ENCODE measurements around the gene SH3RF3.

Gene SH3RF3

DNA sequence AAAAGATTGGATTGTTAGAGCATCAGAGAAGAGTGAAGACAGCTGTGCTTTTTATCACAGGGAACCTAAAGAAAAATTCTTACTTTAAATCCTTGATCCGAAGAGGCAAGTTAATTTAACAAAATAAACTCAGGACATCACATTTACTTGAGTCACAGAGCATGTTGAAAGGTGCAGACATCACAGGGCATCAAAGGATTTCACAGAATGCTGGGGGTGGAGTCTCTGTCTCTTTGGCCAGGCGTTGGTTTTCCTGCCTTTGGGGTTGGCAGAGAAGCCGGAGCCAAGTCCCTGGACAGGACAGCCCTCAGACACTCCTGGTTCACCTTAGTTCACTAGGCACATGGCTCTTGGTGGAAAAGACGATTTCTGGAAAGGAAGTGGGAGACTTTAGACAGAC, 56.3 kb downstream of the SH3RF3 start:
- no peak overlapping the region for H3K4me3 ChIP-seq (ENCODE audit: low read length)
- DNase-seq (ENCODE audit: low read depth) = peak; percentile 47
- TF ChIP-seq, protein P1, sequence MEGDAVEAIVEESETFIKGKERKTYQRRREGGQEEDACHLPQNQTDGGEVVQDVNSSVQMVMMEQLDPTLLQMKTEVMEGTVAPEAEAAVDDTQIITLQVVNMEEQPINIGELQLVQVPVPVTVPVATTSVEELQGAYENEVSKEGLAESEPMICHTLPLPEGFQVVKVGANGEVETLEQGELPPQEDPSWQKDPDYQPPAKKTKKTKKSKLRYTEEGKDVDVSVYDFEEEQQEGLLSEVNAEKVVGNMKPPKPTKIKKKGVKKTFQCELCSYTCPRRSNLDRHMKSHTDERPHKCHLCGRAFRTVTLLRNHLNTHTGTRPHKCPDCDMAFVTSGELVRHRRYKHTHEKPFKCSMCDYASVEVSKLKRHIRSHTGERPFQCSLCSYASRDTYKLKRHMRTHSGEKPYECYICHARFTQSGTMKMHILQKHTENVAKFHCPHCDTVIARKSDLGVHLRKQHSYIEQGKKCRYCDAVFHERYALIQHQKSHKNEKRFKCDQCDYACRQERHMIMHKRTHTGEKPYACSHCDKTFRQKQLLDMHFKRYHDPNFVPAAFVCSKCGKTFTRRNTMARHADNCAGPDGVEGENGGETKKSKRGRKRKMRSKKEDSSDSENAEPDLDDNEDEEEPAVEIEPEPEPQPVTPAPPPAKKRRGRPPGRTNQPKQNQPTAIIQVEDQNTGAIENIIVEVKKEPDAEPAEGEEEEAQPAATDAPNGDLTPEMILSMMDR (IDR thresholded peaks at IDR 0.05; ENCODE audit: insufficient read depth, low read depth, low read length, missing control alignments) = no peak

- H3K4me3 ChIP-seq (ENCODE audit: low read length) = no peak overlapping the region
- DNase-seq (ENCODE audit: low read depth) = no peak
- TF ChIP-seq, protein P1 (IDR thresholded peaks at IDR 0.05; ENCODE audit: insufficient read depth, low read depth, low read length, missing control alignments) = no peak
These were observed 57.0 kb downstream of the SH3RF3 start for GRCh38 chr2:109185821-109186570.

DNA sequence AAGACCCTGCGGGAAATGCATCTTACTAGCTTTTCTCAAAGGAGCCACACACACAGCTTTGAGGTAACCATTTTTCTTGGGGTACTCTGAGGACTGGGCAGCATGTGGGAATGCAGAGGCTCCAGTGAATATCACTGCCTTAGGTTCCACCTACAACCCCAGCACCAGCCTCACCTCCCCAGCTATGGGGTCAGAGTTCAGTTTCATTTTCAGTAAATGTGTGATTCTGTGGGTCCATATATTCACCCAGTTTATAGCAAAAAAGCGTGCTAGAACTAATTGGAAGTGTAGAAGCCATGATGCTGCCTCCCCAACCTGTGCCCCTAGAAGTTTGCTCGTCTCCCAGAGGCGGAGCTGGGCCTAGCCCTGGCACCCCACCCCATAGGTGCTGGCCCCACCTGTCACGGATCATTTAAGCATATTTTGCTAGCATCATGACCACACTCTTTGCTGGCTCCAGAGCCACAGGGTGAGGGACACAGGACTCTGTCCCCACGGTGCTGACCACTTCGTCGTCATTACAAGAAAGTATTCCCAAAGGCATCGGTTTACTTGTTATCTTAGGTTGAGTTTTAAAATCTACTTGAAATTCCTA, 57.7 kb downstream of the SH3RF3 start:
- TF ChIP-seq, protein P1 (IDR thresholded peaks at IDR 0.05; ENCODE audit: insufficient read depth, low read depth, low read length, missing control alignments) = no peak
- DNase-seq (ENCODE audit: low read depth) = no peak
- H3K4me3 ChIP-seq (ENCODE audit: low read length) = no peak overlapping the region

DNA sequence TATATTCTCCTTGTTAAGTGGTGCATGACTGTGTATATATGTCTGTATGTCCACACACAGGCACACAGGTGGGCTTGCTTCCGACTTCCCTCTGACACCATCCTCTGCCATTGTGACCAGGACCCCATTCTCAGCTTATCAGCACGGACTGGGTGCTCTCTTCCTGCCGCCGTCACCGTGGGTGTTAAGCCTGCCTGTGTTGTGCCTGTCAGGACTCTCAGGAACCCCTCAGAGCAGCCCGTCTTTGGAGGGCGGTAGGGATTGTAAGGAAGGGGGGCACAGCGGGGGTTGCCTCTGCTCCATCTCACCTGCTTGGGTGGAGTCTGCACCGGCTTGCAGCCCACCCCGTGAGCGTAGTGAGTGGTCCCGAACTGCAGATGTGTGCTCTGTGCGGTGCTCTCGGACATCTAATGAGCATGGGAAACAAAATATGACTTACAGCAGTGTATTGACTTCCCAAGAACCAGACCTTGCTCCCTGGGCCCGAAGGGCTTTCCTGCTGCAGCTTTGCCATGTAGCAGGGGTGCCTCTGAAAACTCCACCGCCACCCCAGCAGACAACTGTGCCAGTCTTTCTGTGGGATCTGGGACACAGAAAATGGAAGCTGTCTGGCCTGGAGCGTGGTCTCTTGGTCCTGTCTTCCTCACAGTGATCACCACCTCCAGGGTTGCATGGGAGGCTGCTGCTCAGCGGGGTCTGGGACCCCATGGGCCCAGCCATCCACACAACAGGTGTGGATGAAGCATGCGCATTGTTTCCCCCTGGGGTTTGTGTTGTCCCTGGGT, 58.9 kb downstream of the SH3RF3 start:
- H3K4me3 ChIP-seq (ENCODE audit: low read length) = no peak overlapping the region
- no peak for DNase-seq (ENCODE audit: low read depth)
- TF ChIP-seq, protein P1 (IDR thresholded peaks at IDR 0.05; ENCODE audit: insufficient read depth, low read depth, low read length, missing control alignments) = no peak

- DNase-seq (ENCODE audit: low read depth) = no peak
- H3K4me3 ChIP-seq (ENCODE audit: low read length) = no peak overlapping the region
- TF ChIP-seq, protein P1 (IDR thresholded peaks at IDR 0.05; ENCODE audit: insufficient read depth, low read depth, low read length, missing control alignments) = no peak
These were observed 59.5 kb downstream of the SH3RF3 start for GRCh38 chr2:109188496-109188890.

DNA sequence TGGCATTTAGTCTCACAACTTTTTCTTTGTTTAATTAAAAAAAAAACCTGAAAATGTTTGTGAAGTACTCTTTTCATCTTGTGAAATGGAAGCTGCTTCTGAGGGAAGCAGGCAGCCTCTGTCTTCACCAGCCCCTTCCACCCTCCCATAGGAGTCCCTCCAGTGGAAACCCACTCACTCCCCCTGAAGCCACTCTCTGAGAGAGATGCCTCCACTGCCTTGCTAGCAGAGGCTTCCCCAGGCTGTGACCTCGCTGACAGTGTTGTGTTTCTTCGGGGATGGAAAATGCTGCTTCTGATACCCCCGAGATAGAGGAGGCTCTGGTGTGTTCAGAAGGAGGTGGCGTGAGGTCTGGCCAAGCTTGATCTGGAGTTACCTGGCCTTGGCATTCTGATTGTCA, 59.9 kb downstream of the SH3RF3 start:
- H3K4me3 ChIP-seq (ENCODE audit: low read length) = no peak overlapping the region
- TF ChIP-seq, protein P1 (IDR thresholded peaks at IDR 0.05; ENCODE audit: insufficient read depth, low read depth, low read length, missing control alignments) = no peak
- DNase-seq (ENCODE audit: low read depth) = no peak
